Stimulated activated CD8-positive, alpha-beta memory T cell treated with anti-CD3 and anti-CD28 coated beads, Interleukin-12 subunit alpha, Interleukin-12 subunit beta, amount 100 ng/mL, for 24 hours (primary cell): ENCODE data around the gene LSG1.

Experiments used
- DNase-seq: peaks from one replicate; pipeline ENCODE4 v3.0.0-alpha.2; 2020; ENCODE audit errors: extremely low read depth

Gene LSG1

GRCh38 chr3:194686816-194687637 lies 15.0 kb upstream of the LSG1 start:
- DNase-seq, result no peak

- DNase-seq, result no peak
Measured at GRCh38 chr3:194686414-194686815, 14.4 kb upstream of the LSG1 start.

- DNase-seq, result no peak
Measured at GRCh38 chr3:194685718-194686413, 13.9 kb upstream of the LSG1 start, which contains the start of gene FAM43A. Gene FAM43A, plus strand, starts transcription at chr3:194685883. Its CDS starts 944 bp downstream, at chr3:194686827.

GRCh38 chr3:194685065-194685717 lies 13.2 kb upstream of the LSG1 start:
- DNase-seq, result no peak

GRCh38 chr3:194683380-194683779 lies 11.4 kb upstream of the LSG1 start:
- DNase-seq, result no peak

GRCh38 chr3:194682694-194683310 lies 10.8 kb upstream of the LSG1 start:
- DNase-seq, result no peak

GRCh38 chr3:194682189-194682693 lies 10.2 kb upstream of the LSG1 start:
- DNase-seq, result no peak

GRCh38 chr3:194680888-194681615 lies 9.1 kb upstream of the LSG1 start:
- DNase-seq, result no peak

- no peak for DNase-seq
Measured at GRCh38 chr3:194676471-194676870, 4.5 kb upstream of the LSG1 start.

- no peak for DNase-seq
Measured at GRCh38 chr3:194675680-194676079, 3.7 kb upstream of the LSG1 start.

- no peak for DNase-seq
Measured at GRCh38 chr3:194675081-194675640, 3.2 kb upstream of the LSG1 start.

GRCh38 chr3:194673761-194674160 lies 1.8 kb upstream of the LSG1 start:
- no peak for DNase-seq

- no peak for DNase-seq
Measured at GRCh38 chr3:194672876-194673275, 885 bp upstream of the LSG1 start.

GRCh38 chr3:194671511-194671899 lies 486 bp downstream of the LSG1 start:
- DNase-seq, result no peak

- DNase-seq, result no peak
Measured at GRCh38 chr3:194667363-194667762, 4.6 kb downstream of the LSG1 start.

- no peak for DNase-seq
Measured at GRCh38 chr3:194664857-194665256, 7.1 kb downstream of the LSG1 start.

GRCh38 chr3:194661946-194662345 lies 10.0 kb downstream of the LSG1 start:
- DNase-seq, result no peak

- no peak for DNase-seq
Measured at GRCh38 chr3:194661374-194661773, 10.6 kb downstream of the LSG1 start.

GRCh38 chr3:194659778-194660177 lies 12.2 kb downstream of the LSG1 start:
- DNase-seq, result no peak

GRCh38 chr3:194658477-194659242 lies 13.3 kb downstream of the LSG1 start:
- DNase-seq, result no peak
